ENCODE results near the gene YIPF3. TPM values are rescaled to one million over a fixed set of nuclear protein-coding genes. Genes with fewer than 3 reads are reported as not detected.

YIPF3 gene
- total and polyA plus RNA-seq, 2 donors (not counting 1 experiment from before 2014, with no cell fraction given) = 64.3 to 92.6 TPM

GRCh38 chr6:43497689-43498088 lies 19.0 kb downstream of the YIPF3 start:
- H3K27ac Mint-ChIP-seq = no peak overlapping the region

GRCh38 chr6:43497129-43497396 lies 19.7 kb downstream of the YIPF3 start:
- no peak overlapping the region for H3K4me3 Mint-ChIP-seq
- H3K79me2 ChIP-seq (ENCODE audit: control insufficient read depth, insufficient read depth, low read length) = peaks cover 27% of the 10 kb centered on the region
- H3K27ac Mint-ChIP-seq = no peak overlapping the region
- no peaks in the 10 kb centered on the region for H3K9me3 Mint-ChIP-seq (ENCODE audit: insufficient read depth)
- WGBS (ENCODE audit: insufficient coverage) = 100% methylated on average over 1 of the region's 6 CpGs
- no peak overlapping the region for H3K27ac ChIP-seq (ENCODE audit: low read length in 2 of 2)
- H4K20me1 ChIP-seq (ENCODE audit: control insufficient read depth, insufficient read depth, low read length, poor library complexity, severe bottlenecking) = no peaks in the 10 kb centered on the region
- peaks cover 12% of the 10 kb centered on the region for H3K4me1 Mint-ChIP-seq
- CTCF ChIA-PET = interaction anchor here (1.1 to 8.0 kb wide), 2 partner anchors 8 to 100 kb away, joined by 3 to 69 read pairs; no protein-coding TSS in a partner anchor
- ATAC-seq (ENCODE audit: low read depth) (no peak), DNase-seq (no peak)
- no peaks in the 10 kb centered on the region for H3K27me3 Mint-ChIP-seq
- POLR2A ChIA-PET = no interaction called here
- peaks cover 0 to 62% of the 10 kb centered on the region in 2 experiments for H3K36me3 ChIP-seq (replicated peaks in 1 of 2; ENCODE audit: control extremely low read depth in 1 of 2, control insufficient read depth in 1 of 2, extremely low read depth in 1 of 2, insufficient read depth in 2 of 2, low read length in 1 of 2)
- TF ChIP-seq CTCF (IDR thresholded peaks at IDR 0.05) = no peak
- TF ChIP-seq EZH2 (IDR thresholded peaks at IDR 0.05; ENCODE audit: borderline replicate concordance, insufficient read depth, low read depth, low read length, poor library complexity, severe bottlenecking) = no peak
- intact Hi-C loops (cut with micrococcal nuclease) = no loop called here
- H3K4me2 ChIP-seq (replicated peaks; ENCODE audit: low read depth, low read length, poor library complexity, severe bottlenecking) = no peak overlapping the region
- no peak overlapping the region for H3K9ac ChIP-seq (ENCODE audit: low read length)
- no peak overlapping the region for H3K4me3 ChIP-seq (ENCODE audit: control extremely low read depth in 1 of 5, extremely low read depth in 1 of 5, insufficient read depth in 1 of 5, low read depth in 2 of 5, low read length in 4 of 5)
- peaks cover 0 to 6% of the 10 kb centered on the region in 2 donors for H3K4me1 ChIP-seq (ENCODE audit: control insufficient read depth in 2 of 2, insufficient read depth in 2 of 2, low read length in 2 of 2)
- H3K9me3 ChIP-seq (ENCODE audit: control extremely low read depth in 1 of 3, control insufficient read depth in 2 of 3, insufficient read depth in 1 of 3, low read length in 2 of 3) = no peaks in the 10 kb centered on the region
- H3K27me3 ChIP-seq (replicated peaks in 1 of 4; ENCODE audit: control extremely low read depth in 1 of 4, control insufficient read depth in 3 of 4, insufficient read depth in 4 of 4, low read length in 3 of 4) = no peaks in the 10 kb centered on the region
- H2AFZ ChIP-seq (ENCODE audit: insufficient read depth, low read depth, low read length, poor library complexity, severe bottlenecking) = no peak overlapping the region

More at GRCh38 chr6:43497689-43498088, 19.0 kb downstream of the YIPF3 start:
- peaks cover 22% of the 10 kb centered on the region for H3K79me2 ChIP-seq (ENCODE audit: control insufficient read depth, insufficient read depth, low read length)
- H3K27me3 ChIP-seq (replicated peaks in 1 of 4; ENCODE audit: control extremely low read depth in 1 of 4, control insufficient read depth in 3 of 4, insufficient read depth in 4 of 4, low read length in 3 of 4) = no peaks in the 10 kb centered on the region
- Mint-ChIP-seq H3K4me3 (no peak overlapping the region), H3K9me3 (ENCODE audit: insufficient read depth) (no peaks in the 10 kb centered on the region), H3K4me1 (peaks cover 12% of the 10 kb centered on the region), H3K27me3 (no peaks in the 10 kb centered on the region)
- no peak overlapping the region for H2AFZ ChIP-seq (ENCODE audit: insufficient read depth, low read depth, low read length, poor library complexity, severe bottlenecking)
- no peak for ATAC-seq (ENCODE audit: low read depth)
- no peak overlapping the region for H3K4me2 ChIP-seq (replicated peaks; ENCODE audit: low read depth, low read length, poor library complexity, severe bottlenecking)
- H3K4me1 ChIP-seq (ENCODE audit: control insufficient read depth in 2 of 2, insufficient read depth in 2 of 2, low read length in 2 of 2) = peaks cover 0 to 6% of the 10 kb centered on the region in 2 donors
- DNase-seq = no peak
- 96% methylated on average over 10 of the region's 12 CpGs for WGBS (ENCODE audit: insufficient coverage)
- no peak for TF ChIP-seq EZH2 (IDR thresholded peaks at IDR 0.05; ENCODE audit: borderline replicate concordance, insufficient read depth, low read depth, low read length, poor library complexity, severe bottlenecking)
- TF ChIP-seq CTCF (IDR thresholded peaks at IDR 0.05) = no peak
- ChIA-PET CTCF (interaction anchor here (1.9 kb wide), 1 partner anchor 9 kb away, joined by 8 read pairs; no protein-coding TSS in a partner anchor), POLR2A (no interaction called here)
- no peak overlapping the region for H3K4me3 ChIP-seq (ENCODE audit: control extremely low read depth in 1 of 5, extremely low read depth in 1 of 5, insufficient read depth in 1 of 5, low read depth in 2 of 5, low read length in 4 of 5)
- no peaks in the 10 kb centered on the region for H3K9me3 ChIP-seq (ENCODE audit: control extremely low read depth in 1 of 3, control insufficient read depth in 2 of 3, insufficient read depth in 1 of 3, low read length in 2 of 3)
- peaks cover 0 to 65% of the 10 kb centered on the region in 2 experiments for H3K36me3 ChIP-seq (replicated peaks in 1 of 2; ENCODE audit: control extremely low read depth in 1 of 2, control insufficient read depth in 1 of 2, extremely low read depth in 1 of 2, insufficient read depth in 2 of 2, low read length in 1 of 2)
- H3K9ac ChIP-seq (ENCODE audit: low read length) = no peak overlapping the region
- H3K27ac ChIP-seq (ENCODE audit: low read length in 2 of 2) = no peak overlapping the region
- intact Hi-C loops (cut with micrococcal nuclease) = no loop called here
- no peaks in the 10 kb centered on the region for H4K20me1 ChIP-seq (ENCODE audit: control insufficient read depth, insufficient read depth, low read length, poor library complexity, severe bottlenecking)

Data from B cell (primary cell).